A673 (cell line): ENCODE measurements around the gene CREB1. TPM values are rescaled to one million over a fixed set of nuclear protein-coding genes. Genes with fewer than 3 reads are reported as not detected.

Source experiments
- BruUV-seq: library from RNA; stranded (reverse); fragments of 400-500 nt; replicated peaks from 2 replicates; lab custom pipeline; 2021; lab: Mats Ljungman, UMichigan
- CTCF ChIA-PET: fragments of 300-600 bp; sonication (Branson Sonifier 250); formaldehyde crosslinking; loops from one replicate; lab custom pipeline; 2022; ENCODE audit warnings: antibody characterized with exemption; lab: Charles Lee
- POLR2A ChIA-PET: fragments of 300-600 bp; sonication (Branson Sonifier 250); formaldehyde crosslinking; loops from one replicate; lab custom pipeline; 2022; ENCODE audit warnings: antibody characterized with exemption; ENCODE audit not compliant: low non-redundant PET; lab: Charles Lee
- DNase-seq: peaks from one replicate; pipeline ENCODE4 v3.0.0-alpha.2; 2015; ENCODE audit warnings: low spot score
- H3K27ac ChIP-seq: fragments of 200-600 bp; sonication (generic); 2 replicates; pipeline ENCODE4 v1.5.1; 2016; ENCODE audit warnings: mixed run types, low read depth, mild to moderate bottlenecking, mixed read lengths, antibody characterized with exemption, low read length; ENCODE audit not compliant: poor library complexity, severe bottlenecking
- H3K27me3 ChIP-seq: fragments of 200-600 bp; sonication (generic); replicated peaks from 2 replicates; pipeline ENCODE4 v1.6.1; 2017; ENCODE audit warnings: mixed run types, low read depth, mild to moderate bottlenecking, mixed read lengths, antibody characterized with exemption, low read length; ENCODE audit not compliant: insufficient read depth, poor library complexity
- H3K36me3 ChIP-seq: fragments of 200-600 bp; sonication (generic); 2 replicates; pipeline ENCODE4 v1.6.1; 2016; ENCODE audit warnings: mixed run types, mild to moderate bottlenecking, mixed read lengths, antibody characterized with exemption, low read length; ENCODE audit not compliant: insufficient read depth, poor library complexity, severe bottlenecking
- H3K4me1 ChIP-seq: fragments of 200-600 bp; sonication (generic); 2 replicates; pipeline ENCODE4 v1.6.1; 2017; ENCODE audit warnings: mixed run types, mild to moderate bottlenecking, mixed read lengths, antibody characterized with exemption, low read length; ENCODE audit not compliant: insufficient read depth, poor library complexity, severe bottlenecking
- H3K4me3 ChIP-seq: fragments of 200-600 bp; sonication (generic); 2 replicates; pipeline ENCODE4 v1.5.1; 2016; ENCODE audit warnings: low read depth, mixed run types, mild to moderate bottlenecking, mixed read lengths, low read length; ENCODE audit not compliant: poor library complexity, severe bottlenecking
- H3K9me3 ChIP-seq: fragments of 200-600 bp; sonication (generic); 2 replicates; pipeline ENCODE4 v1.6.1; 2016; ENCODE audit warnings: mixed run types, low read depth, mild to moderate bottlenecking, mixed read lengths, antibody characterized with exemption, low read length; ENCODE audit not compliant: poor library complexity, severe bottlenecking
- CTCF ChIP-seq: fragments of 300-800, 200-600 bp; sonication (generic); conservative IDR thresholded peaks from 2 replicates; pipeline ENCODE4 v1.5.1; 2017; ENCODE audit warnings: low read depth, mild to moderate bottlenecking, antibody characterized with exemption, low read length, moderate library complexity, mixed read lengths
- EZH2 ChIP-seq: fragments of 200-600 bp; sonication (generic); IDR thresholded peaks from 2 replicates; pipeline ENCODE4 v1.6.1; 2017; ENCODE audit warnings: borderline replicate concordance, low read depth, mild to moderate bottlenecking, mixed read lengths, antibody characterized with exemption, low read length; ENCODE audit not compliant: poor library complexity, severe bottlenecking
- intact Hi-C: fragments of 100-400 bp; cut with micrococcal nuclease; formaldehyde crosslinking; loops from one replicate; pipeline ENCODE4 v1.10.0; 2022; ENCODE audit not compliant: unreplicated experiment
- total RNA-seq: library from RNA; stranded (reverse); gene quantifications from 2 replicates; pipeline ENCODE4 v1.2.3, GENCODE V29; 2021

Gene CREB1
- total RNA-seq, 1 experiment from 2014 or later, result 78.5 TPM

GRCh38 chr2:207606399-207606798 is 76.6 kb downstream of the CREB1 start:
- no peaks in the 10 kb centered on the region for H3K27me3 ChIP-seq
- CTCF ChIA-PET, result no interaction called here
- no peak overlapping the region for H3K27ac ChIP-seq
- no peaks in the 10 kb centered on the region for H3K4me1 ChIP-seq
- POLR2A ChIA-PET, result no interaction called here
- H3K9me3 ChIP-seq, result no peaks in the 10 kb centered on the region
- DNase-seq, result no peak
- intact Hi-C loops, result no loop called here
- H3K4me3 ChIP-seq, result no peak overlapping the region
- TF ChIP-seq CTCF (no peak), EZH2 (no peak)
- BruUV-seq, result no TSS peak
- H3K36me3 ChIP-seq, result peaks cover 6% of the 10 kb centered on the region

GRCh38 chr2:207606829-207607228 is 77.1 kb downstream of the CREB1 start:
- no peak for TF ChIP-seq CTCF
- no peak for TF ChIP-seq EZH2
- no peak overlapping the region for H3K4me3 ChIP-seq
- H3K36me3 ChIP-seq, result peaks cover 6% of the 10 kb centered on the region
- intact Hi-C loops, result no loop called here
- no peaks in the 10 kb centered on the region for H3K4me1 ChIP-seq
- H3K9me3 ChIP-seq, result no peaks in the 10 kb centered on the region
- no peaks in the 10 kb centered on the region for H3K27me3 ChIP-seq
- CTCF ChIA-PET, result no interaction called here
- H3K27ac ChIP-seq, result no peak overlapping the region
- POLR2A ChIA-PET, result no interaction called here
- BruUV-seq, result no TSS peak
- no peak for DNase-seq

GRCh38 chr2:207612714-207613113 is 83.0 kb downstream of the CREB1 start:
- Histone ChIP-seq H3K4me1 (no peaks in the 10 kb centered on the region), H3K9me3 (no peaks in the 10 kb centered on the region), H3K36me3 (peaks cover 17% of the 10 kb centered on the region), H3K27ac (no peak overlapping the region), H3K27me3 (no peaks in the 10 kb centered on the region), H3K4me3 (no peak overlapping the region)
- TSS peak; percentile 27 for BruUV-seq
- intact Hi-C loops, result no loop called here
- POLR2A ChIA-PET, result no interaction called here
- TF ChIP-seq CTCF (no peak), EZH2 (no peak)
- no peak for DNase-seq
- CTCF ChIA-PET, result no interaction called here
